ENCODE results near the gene HYDIN. TPM values are rescaled to one million over a fixed set of nuclear protein-coding genes. Genes with fewer than 3 reads are reported as not detected.

Gene HYDIN
- total and polyA plus RNA-seq, 2 donors (not counting 1 experiment from before 2014, with no cell fraction given) = 0.54 to 1.7 TPM

DNA sequence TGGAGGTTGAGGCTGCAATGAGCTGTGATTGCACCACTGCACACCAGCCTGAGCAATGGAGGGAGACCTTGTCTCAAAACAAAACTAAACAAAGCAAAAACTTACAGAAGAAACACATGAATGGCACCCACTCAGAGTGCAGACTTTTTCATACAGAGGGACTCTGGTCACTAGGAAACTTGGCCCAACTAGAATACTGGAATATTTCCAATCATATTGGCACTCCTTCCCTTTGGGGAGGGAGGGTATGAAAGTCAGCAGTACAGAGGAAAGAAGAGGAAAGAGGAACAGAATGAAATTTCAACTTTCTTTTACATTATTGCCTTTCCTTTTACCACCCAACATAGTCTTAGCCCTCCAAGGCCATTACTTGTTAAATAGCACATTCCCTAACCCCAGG lies 30.5 kb upstream of the HYDIN start:
- Histone ChIP-seq H4K20me1 (ENCODE audit: control insufficient read depth, extremely low read depth, insufficient read depth, low read length) (no peaks in the 10 kb centered on the region), H3K27me3 (ENCODE audit: control insufficient read depth, insufficient read depth, low read length) (no peaks in the 10 kb centered on the region), H3K4me2 (ENCODE audit: extremely low read depth, insufficient read depth, low read length) (no peak overlapping the region), H3K36me3 (ENCODE audit: control insufficient read depth, insufficient read depth, low read length) (no peaks in the 10 kb centered on the region), H3K79me2 (ENCODE audit: control insufficient read depth, insufficient read depth, low read length) (no peaks in the 10 kb centered on the region), H2AFZ (ENCODE audit: low read length) (no peak overlapping the region), H3K9me3 (ENCODE audit: control insufficient read depth, insufficient read depth, low read depth, low read length) (no peaks in the 10 kb centered on the region), H3K9ac (ENCODE audit: insufficient read depth, low read length) (no peak overlapping the region), H3K4me3 (replicated peaks in 1 of 4; ENCODE audit: control extremely low read depth in 1 of 4, insufficient read depth in 1 of 4, low read depth in 3 of 4, low read length in 4 of 4) (no peak overlapping the region), H3K27ac (ENCODE audit: insufficient read depth, low read length) (no peak overlapping the region), H3K4me1 (ENCODE audit: control insufficient read depth, extremely low read depth, insufficient read depth, low read length) (no peaks in the 10 kb centered on the region)
- TF ChIP-seq, protein P1, sequence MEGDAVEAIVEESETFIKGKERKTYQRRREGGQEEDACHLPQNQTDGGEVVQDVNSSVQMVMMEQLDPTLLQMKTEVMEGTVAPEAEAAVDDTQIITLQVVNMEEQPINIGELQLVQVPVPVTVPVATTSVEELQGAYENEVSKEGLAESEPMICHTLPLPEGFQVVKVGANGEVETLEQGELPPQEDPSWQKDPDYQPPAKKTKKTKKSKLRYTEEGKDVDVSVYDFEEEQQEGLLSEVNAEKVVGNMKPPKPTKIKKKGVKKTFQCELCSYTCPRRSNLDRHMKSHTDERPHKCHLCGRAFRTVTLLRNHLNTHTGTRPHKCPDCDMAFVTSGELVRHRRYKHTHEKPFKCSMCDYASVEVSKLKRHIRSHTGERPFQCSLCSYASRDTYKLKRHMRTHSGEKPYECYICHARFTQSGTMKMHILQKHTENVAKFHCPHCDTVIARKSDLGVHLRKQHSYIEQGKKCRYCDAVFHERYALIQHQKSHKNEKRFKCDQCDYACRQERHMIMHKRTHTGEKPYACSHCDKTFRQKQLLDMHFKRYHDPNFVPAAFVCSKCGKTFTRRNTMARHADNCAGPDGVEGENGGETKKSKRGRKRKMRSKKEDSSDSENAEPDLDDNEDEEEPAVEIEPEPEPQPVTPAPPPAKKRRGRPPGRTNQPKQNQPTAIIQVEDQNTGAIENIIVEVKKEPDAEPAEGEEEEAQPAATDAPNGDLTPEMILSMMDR (conservative IDR thresholded peaks at IDR 0.05 in 1 of 2, IDR thresholded peaks at IDR 0.05 in 1 of 2; ENCODE audit: low read depth in 1 of 2, low read length in 2 of 2) = no peak
- DNase-seq (ENCODE audit: low read depth in 2 of 2) = no peak

DNA sequence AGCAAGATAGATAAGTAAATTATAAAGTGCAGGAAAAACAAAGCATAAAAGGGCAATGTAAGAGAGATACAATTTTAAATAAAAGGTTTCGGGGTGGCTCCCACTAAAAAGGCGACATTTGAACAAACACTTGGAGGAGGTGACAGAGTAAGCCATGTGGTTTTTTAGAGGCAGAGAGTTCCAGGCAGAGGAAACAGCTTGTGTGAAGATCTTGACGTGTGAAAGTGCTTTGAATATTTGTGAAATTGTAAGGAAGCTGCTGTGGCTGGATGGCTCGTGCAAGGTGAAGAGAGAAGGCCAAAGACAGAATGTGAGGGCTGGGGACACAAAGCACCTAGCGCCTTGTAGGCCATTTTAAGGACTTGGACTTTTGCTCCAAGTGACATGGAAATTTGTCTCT lies 28.6 kb upstream of the HYDIN start:
- no peaks in the 10 kb centered on the region for H3K27me3 ChIP-seq (ENCODE audit: control insufficient read depth, insufficient read depth, low read length)

DNA sequence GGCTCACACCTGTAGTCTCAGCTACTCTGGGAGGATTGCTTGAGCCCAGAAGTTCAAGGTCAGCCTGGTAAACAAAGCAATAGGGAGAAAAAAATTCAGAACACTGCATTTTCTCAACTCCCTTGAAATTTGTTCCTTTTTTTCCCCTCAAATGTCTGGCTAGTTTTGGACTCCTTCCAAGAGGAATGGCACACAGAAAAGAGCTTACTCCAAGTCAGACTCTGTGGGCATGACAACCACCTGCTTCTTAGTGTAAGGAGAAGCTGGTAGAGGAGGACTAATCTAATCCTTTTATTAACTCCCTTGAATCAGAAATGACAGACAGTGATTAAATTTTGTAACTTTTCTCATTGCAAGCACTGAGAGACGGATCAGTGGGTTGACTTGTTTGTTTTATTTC lies 27.9 kb upstream of the HYDIN start:
- Histone ChIP-seq H3K9ac (ENCODE audit: insufficient read depth, low read length) (no peak overlapping the region), H4K20me1 (ENCODE audit: control insufficient read depth, extremely low read depth, insufficient read depth, low read length) (no peaks in the 10 kb centered on the region), H2AFZ (ENCODE audit: low read length) (no peak overlapping the region), H3K79me2 (ENCODE audit: control insufficient read depth, insufficient read depth, low read length) (no peaks in the 10 kb centered on the region), H3K4me2 (ENCODE audit: extremely low read depth, insufficient read depth, low read length) (no peak overlapping the region), H3K27ac (ENCODE audit: insufficient read depth, low read length) (no peak overlapping the region), H3K27me3 (ENCODE audit: control insufficient read depth, insufficient read depth, low read length) (no peaks in the 10 kb centered on the region), H3K4me3 (replicated peaks in 1 of 4; ENCODE audit: control extremely low read depth in 1 of 4, insufficient read depth in 1 of 4, low read depth in 3 of 4, low read length in 4 of 4) (no peak overlapping the region), H3K36me3 (ENCODE audit: control insufficient read depth, insufficient read depth, low read length) (no peaks in the 10 kb centered on the region), H3K4me1 (ENCODE audit: control insufficient read depth, extremely low read depth, insufficient read depth, low read length) (no peaks in the 10 kb centered on the region), H3K9me3 (ENCODE audit: control insufficient read depth, insufficient read depth, low read depth, low read length) (no peaks in the 10 kb centered on the region)
- DNase-seq (ENCODE audit: low read depth in 2 of 2) = no peak
- no peak for TF ChIP-seq EZH2 (IDR thresholded peaks at IDR 0.05; ENCODE audit: low read length, missing control alignments)
- TF ChIP-seq, protein P1 (conservative IDR thresholded peaks at IDR 0.05 in 1 of 2, IDR thresholded peaks at IDR 0.05 in 1 of 2; ENCODE audit: low read depth in 1 of 2, low read length in 2 of 2) = no peak

More for the DNA sequence above, 28.6 kb upstream of the HYDIN start:
- DNase-seq (ENCODE audit: low read depth in 2 of 2) = no peak
- H4K20me1 ChIP-seq (ENCODE audit: control insufficient read depth, extremely low read depth, insufficient read depth, low read length) = no peaks in the 10 kb centered on the region
- H3K4me1 ChIP-seq (ENCODE audit: control insufficient read depth, extremely low read depth, insufficient read depth, low read length) = no peaks in the 10 kb centered on the region
- no peak overlapping the region for H3K9ac ChIP-seq (ENCODE audit: insufficient read depth, low read length)
- no peaks in the 10 kb centered on the region for H3K9me3 ChIP-seq (ENCODE audit: control insufficient read depth, insufficient read depth, low read depth, low read length)
- no peaks in the 10 kb centered on the region for H3K79me2 ChIP-seq (ENCODE audit: control insufficient read depth, insufficient read depth, low read length)
- H3K4me2 ChIP-seq (ENCODE audit: extremely low read depth, insufficient read depth, low read length) = no peak overlapping the region
- no peak for TF ChIP-seq EZH2 (IDR thresholded peaks at IDR 0.05; ENCODE audit: low read length, missing control alignments)
- TF ChIP-seq, protein P1 (conservative IDR thresholded peaks at IDR 0.05 in 1 of 2, IDR thresholded peaks at IDR 0.05 in 1 of 2; ENCODE audit: low read depth in 1 of 2, low read length in 2 of 2) = no peak
- no peak overlapping the region for H3K4me3 ChIP-seq (replicated peaks in 1 of 4; ENCODE audit: control extremely low read depth in 1 of 4, insufficient read depth in 1 of 4, low read depth in 3 of 4, low read length in 4 of 4)
- H2AFZ ChIP-seq (ENCODE audit: low read length) = no peak overlapping the region
- H3K36me3 ChIP-seq (ENCODE audit: control insufficient read depth, insufficient read depth, low read length) = no peaks in the 10 kb centered on the region
- no peak overlapping the region for H3K27ac ChIP-seq (ENCODE audit: insufficient read depth, low read length)

All from fibroblast of lung (primary cell).